ENCODE results near the gene HNRNPL.

HNRNPL gene

GRCh38 chr19:38843175-38843758 lies 6.5 kb downstream of the HNRNPL start:
- TF ChIP-seq EZH2 (IDR thresholded peaks at IDR 0.05) (no peak), POLR2AphosphoS5 (IDR thresholded peaks at IDR 0.05; ENCODE audit: borderline replicate concordance, low read depth, low read length) (no peak), FOXP2 (optimal IDR thresholded peaks at IDR 0.05; ENCODE audit: control extremely low read depth, extremely low read length, insufficient read depth) (no peak)
- Histone ChIP-seq H3K9ac (ENCODE audit: insufficient read length) (no peak overlapping the region), H3K4me3 (no peak overlapping the region), H3K27ac (no peak overlapping the region), H3K36me3 (ENCODE audit: insufficient read depth, low read length) (peaks cover 100% of the 10 kb centered on the region), H3K9me3 (ENCODE audit: low read depth, low read length) (no peaks in the 10 kb centered on the region)
- no peak for DNase-seq (ENCODE audit: low read depth, low spot score)

GRCh38 chr19:38842439-38843174 lies 7.2 kb downstream of the HNRNPL start:
- Histone ChIP-seq H3K4me3 (no peak overlapping the region), H3K27ac (no peak overlapping the region), H3K9me3 (ENCODE audit: low read depth, low read length) (no peaks in the 10 kb centered on the region), H3K9ac (ENCODE audit: insufficient read length) (no peak overlapping the region), H3K36me3 (ENCODE audit: insufficient read depth, low read length) (peaks cover 100% of the 10 kb centered on the region)
- DNase-seq (ENCODE audit: low read depth, low spot score), result no peak
- TF ChIP-seq FOXP2 (optimal IDR thresholded peaks at IDR 0.05; ENCODE audit: control extremely low read depth, extremely low read length, insufficient read depth) (no peak), EZH2 (IDR thresholded peaks at IDR 0.05) (no peak), POLR2AphosphoS5 (IDR thresholded peaks at IDR 0.05; ENCODE audit: borderline replicate concordance, low read depth, low read length) (no peak)

GRCh38 chr19:38841787-38842438 lies 7.9 kb downstream of the HNRNPL start:
- no peak for TF ChIP-seq EZH2 (IDR thresholded peaks at IDR 0.05)
- TF ChIP-seq POLR2AphosphoS5 (IDR thresholded peaks at IDR 0.05; ENCODE audit: borderline replicate concordance, low read depth, low read length), result no peak; the same call in 1 of the 2 replicates
- no peak for TF ChIP-seq FOXP2 (optimal IDR thresholded peaks at IDR 0.05; ENCODE audit: control extremely low read depth, extremely low read length, insufficient read depth)
- Histone ChIP-seq H3K36me3 (ENCODE audit: insufficient read depth, low read length) (peaks cover 100% of the 10 kb centered on the region), H3K9ac (ENCODE audit: insufficient read length) (no peak overlapping the region), H3K27ac (no peak overlapping the region), H3K4me3 (no peak overlapping the region), H3K9me3 (ENCODE audit: low read depth, low read length) (no peaks in the 10 kb centered on the region)
- no peak for DNase-seq (ENCODE audit: low read depth, low spot score)

GRCh38 chr19:38841180-38841766 lies 8.5 kb downstream of the HNRNPL start:
- no peak overlapping the region for H3K4me3 ChIP-seq
- H3K9ac ChIP-seq (ENCODE audit: insufficient read length), result no peak overlapping the region
- TF ChIP-seq FOXP2 (optimal IDR thresholded peaks at IDR 0.05; ENCODE audit: control extremely low read depth, extremely low read length, insufficient read depth) (no peak), EZH2 (IDR thresholded peaks at IDR 0.05) (no peak), POLR2AphosphoS5 (IDR thresholded peaks at IDR 0.05; ENCODE audit: borderline replicate concordance, low read depth, low read length) (no peak)
- peaks cover 99% of the 10 kb centered on the region for H3K36me3 ChIP-seq (ENCODE audit: insufficient read depth, low read length)
- no peak overlapping the region for H3K27ac ChIP-seq
- DNase-seq (ENCODE audit: low read depth, low spot score), result no peak
- H3K9me3 ChIP-seq (ENCODE audit: low read depth, low read length), result no peaks in the 10 kb centered on the region

- H3K36me3 ChIP-seq (ENCODE audit: insufficient read depth, low read length), result peaks cover 99% of the 10 kb centered on the region
- H3K27ac ChIP-seq, result no peak overlapping the region
- no peaks in the 10 kb centered on the region for H3K9me3 ChIP-seq (ENCODE audit: low read depth, low read length)
- DNase-seq (ENCODE audit: low read depth, low spot score), result no peak
- TF ChIP-seq FOXP2 (optimal IDR thresholded peaks at IDR 0.05; ENCODE audit: control extremely low read depth, extremely low read length, insufficient read depth) (no peak), POLR2AphosphoS5 (IDR thresholded peaks at IDR 0.05; ENCODE audit: borderline replicate concordance, low read depth, low read length) (no peak; the same call in 1 of the 2 replicates), EZH2 (IDR thresholded peaks at IDR 0.05) (no peak)
- H3K9ac ChIP-seq (ENCODE audit: insufficient read length), result no peak overlapping the region
- H3K4me3 ChIP-seq, result no peak overlapping the region
Measured at GRCh38 chr19:38840583-38840968, 9.2 kb downstream of the HNRNPL start.

- no peak for DNase-seq (ENCODE audit: low read depth, low spot score)
- Histone ChIP-seq H3K36me3 (ENCODE audit: insufficient read depth, low read length) (peaks cover 98% of the 10 kb centered on the region), H3K9ac (ENCODE audit: insufficient read length) (no peak overlapping the region), H3K27ac (peak overlapping the region; percentile 70), H3K4me3 (no peak overlapping the region), H3K9me3 (ENCODE audit: low read depth, low read length) (no peaks in the 10 kb centered on the region)
- TF ChIP-seq EZH2 (IDR thresholded peaks at IDR 0.05), result no peak
- TF ChIP-seq FOXP2 (optimal IDR thresholded peaks at IDR 0.05; ENCODE audit: control extremely low read depth, extremely low read length, insufficient read depth), result no peak
- TF ChIP-seq POLR2AphosphoS5 (IDR thresholded peaks at IDR 0.05; ENCODE audit: borderline replicate concordance, low read depth, low read length), result no peak
Measured at GRCh38 chr19:38839816-38840582, 9.8 kb downstream of the HNRNPL start.

- Histone ChIP-seq H3K27ac (peak overlapping the region; percentile 70), H3K36me3 (ENCODE audit: insufficient read depth, low read length) (peaks cover 90% of the 10 kb centered on the region), H3K9me3 (ENCODE audit: low read depth, low read length) (no peaks in the 10 kb centered on the region), H3K9ac (ENCODE audit: insufficient read length) (no peak overlapping the region), H3K4me3 (no peak overlapping the region)
- no peak for DNase-seq (ENCODE audit: low read depth, low spot score)
- TF ChIP-seq FOXP2 (optimal IDR thresholded peaks at IDR 0.05; ENCODE audit: control extremely low read depth, extremely low read length, insufficient read depth) (no peak), EZH2 (IDR thresholded peaks at IDR 0.05) (no peak), POLR2AphosphoS5 (IDR thresholded peaks at IDR 0.05; ENCODE audit: borderline replicate concordance, low read depth, low read length) (no peak)
Measured at GRCh38 chr19:38838986-38839761, 10.6 kb downstream of the HNRNPL start.
